Measurements from ENCODE around the gene CDK15. TPM values are rescaled to one million over a fixed set of nuclear protein-coding genes. Genes with fewer than 3 reads are reported as not detected.

CDK15 gene
- polyA plus RNA-seq, 1 experiment = 18.6 TPM

GRCh38 chr2:201858281-201859184 is 52.2 kb downstream of the CDK15 start:
- no peak for TF ChIP-seq CTCF (IDR thresholded peaks at IDR 0.05; ENCODE audit: low read depth, low read length)
- Histone ChIP-seq H3K27ac (ENCODE audit: low read depth, low read length) (peak overlapping the region; percentile 41), H3K27me3 (ENCODE audit: control insufficient read depth, insufficient read depth, low read length) (no peaks in the 10 kb centered on the region), H3K9me3 (ENCODE audit: control insufficient read depth, insufficient read depth, low read length) (no peaks in the 10 kb centered on the region), H3K4me3 (ENCODE audit: low read depth, low read length) (no peak overlapping the region)
- POLR2A ChIA-PET = interaction anchor here (0.6 to 2.2 kb wide), 5 partner anchors 29 to 327 kb away, joined by 3 to 12 read pairs (median 3); partner anchors contain the start of genes CDK15 and FZD7
- CTCF ChIA-PET = interaction anchor here (1.1 to 2.6 kb wide), 4 partner anchors 30 to 177 kb away, joined by 3 to 21 read pairs (median 12); no protein-coding TSS in a partner anchor
- DNase-seq (ENCODE audit: low read depth, low spot score) = no peak

DNA sequence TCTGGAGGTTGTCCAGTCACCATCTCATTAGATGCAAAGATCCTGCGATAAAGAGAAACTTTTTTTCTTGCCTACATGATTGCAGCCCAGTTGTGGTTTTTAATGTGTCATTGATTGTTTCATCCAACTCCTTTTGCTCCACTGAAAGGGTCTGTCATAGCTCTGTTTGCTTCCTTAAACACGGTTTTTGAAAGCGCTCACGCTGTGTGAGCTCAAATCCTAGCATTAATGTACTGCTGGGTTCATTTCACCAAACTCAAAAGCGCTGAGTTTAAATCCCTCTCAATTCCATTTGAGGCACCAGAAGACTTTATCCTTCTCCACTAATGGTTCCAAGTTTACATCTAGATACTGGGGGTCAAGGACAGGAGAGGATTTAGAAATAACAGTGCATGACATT is 53.6 kb downstream of the CDK15 start:
- Histone ChIP-seq H3K27ac (ENCODE audit: low read depth, low read length) (peak overlapping the region; percentile 23), H3K27me3 (ENCODE audit: control insufficient read depth, insufficient read depth, low read length) (no peaks in the 10 kb centered on the region), H3K4me3 (ENCODE audit: low read depth, low read length) (no peak overlapping the region), H3K9me3 (ENCODE audit: control insufficient read depth, insufficient read depth, low read length) (no peaks in the 10 kb centered on the region)
- TF ChIP-seq CTCF (IDR thresholded peaks at IDR 0.05; ENCODE audit: low read depth, low read length) = no peak
- DNase-seq (ENCODE audit: low read depth, low spot score) = peak; percentile 37
- POLR2A ChIA-PET = interaction anchor here (0.8 to 2.2 kb wide), 8 partner anchors 28 to 255 kb away, joined by 3 to 12 read pairs (median 4); partner anchors contain the start of genes ALS2, CDK15 and FZD7
- CTCF ChIA-PET = interaction anchor here (0.6 to 2.6 kb wide), 35 partner anchors 10 to 318 kb away, joined by 3 to 24 read pairs (median 6); partner anchors contain the start of gene CDK15

DNA sequence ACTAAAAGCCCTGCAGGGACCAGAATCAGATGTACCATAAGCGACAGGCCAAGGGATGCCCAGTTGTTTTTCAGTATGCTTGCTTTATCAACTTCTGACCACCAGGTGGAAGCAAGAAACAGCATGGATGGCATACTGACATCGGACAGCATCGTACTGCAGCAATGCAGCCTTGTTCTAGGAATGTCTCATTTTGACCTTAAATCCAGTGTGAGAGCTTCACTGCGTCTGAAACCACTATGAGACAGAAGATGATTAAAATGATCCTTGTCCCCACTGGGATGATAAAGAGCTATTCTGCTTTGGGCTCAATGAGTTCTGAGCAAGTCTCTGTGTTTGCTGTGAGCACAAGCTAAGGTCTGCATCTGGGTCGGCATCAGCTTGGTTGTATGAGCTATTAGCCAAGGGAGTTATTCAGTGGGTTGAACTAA is 54.3 kb downstream of the CDK15 start:
- ChIA-PET POLR2A (interaction anchor here (0.7 to 2.2 kb wide), 5 partner anchors 63 to 173 kb away, joined by 3 to 12 read pairs (median 4); partner anchors contain the start of genes ALS2 and FZD7), CTCF (interaction anchor here (0.5 to 2.6 kb wide), 49 partner anchors 9 to 646 kb away, joined by 3 to 24 read pairs (median 5); partner anchors contain the start of gene CDK15)
- Histone ChIP-seq H3K9me3 (ENCODE audit: control insufficient read depth, insufficient read depth, low read length) (no peaks in the 10 kb centered on the region), H3K4me3 (ENCODE audit: low read depth, low read length) (no peak overlapping the region), H3K27ac (ENCODE audit: low read depth, low read length) (no peak overlapping the region), H3K27me3 (ENCODE audit: control insufficient read depth, insufficient read depth, low read length) (no peaks in the 10 kb centered on the region)
- peak; percentile 92 for TF ChIP-seq CTCF (IDR thresholded peaks at IDR 0.05; ENCODE audit: low read depth, low read length)
- peak; percentile 83 for DNase-seq (ENCODE audit: low read depth, low spot score)

DNA sequence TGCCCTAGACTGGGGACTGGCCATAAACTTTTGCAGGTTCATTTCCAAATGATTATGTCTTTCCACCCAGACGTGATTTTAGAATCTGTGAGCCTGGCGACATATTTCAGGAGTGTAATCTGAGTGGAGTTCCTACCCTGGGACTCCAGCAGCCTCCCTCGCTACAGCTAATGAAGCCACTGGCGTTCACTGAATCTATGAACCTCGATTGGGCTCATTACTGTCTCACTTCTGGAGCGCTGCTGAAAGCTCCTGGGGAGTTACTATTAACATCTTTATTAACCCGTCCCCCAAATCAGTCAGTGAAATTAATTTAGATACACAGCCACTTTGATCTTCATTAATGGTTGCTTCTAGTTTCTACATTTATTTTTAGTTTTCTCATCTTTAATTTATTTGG is 56.5 kb downstream of the CDK15 start:
- Histone ChIP-seq H3K4me3 (ENCODE audit: low read depth, low read length) (no peak overlapping the region), H3K27me3 (ENCODE audit: control insufficient read depth, insufficient read depth, low read length) (no peaks in the 10 kb centered on the region), H3K9me3 (ENCODE audit: control insufficient read depth, insufficient read depth, low read length) (no peaks in the 10 kb centered on the region), H3K27ac (ENCODE audit: low read depth, low read length) (no peak overlapping the region)
- no peak for TF ChIP-seq CTCF (IDR thresholded peaks at IDR 0.05; ENCODE audit: low read depth, low read length)
- DNase-seq (ENCODE audit: low read depth, low spot score) = no peak
- POLR2A ChIA-PET = no interaction called here
- CTCF ChIA-PET = no interaction called here
